ENCODE measurements around the gene FKBP5. TPM values are rescaled to one million over a fixed set of nuclear protein-coding genes. Genes with fewer than 3 reads are reported as not detected.

FKBP5 gene
- total RNA-seq: 35.2 and 131 TPM in 2 replicates

GRCh38 chr6:35688605-35689322 lies at the start of gene FKBP5:
Gene FKBP5, minus strand, starts transcription at chr6:35688915. Its CDS starts 46,091 bp downstream, at chr6:35642824.

GRCh38 chr6:35736982-35737412 lies 48.3 kb upstream of the FKBP5 start, which contains the start of gene ARMC12:
Gene ARMC12, plus strand, starts transcription at chr6:35737032. Its CDS starts 77 bp downstream, at chr6:35737109.

Other genes with a start within 250 kb of the FKBP5 start
- gene FANCE, start 236.6 kb downstream of the FKBP5 start, total RNA-seq: 49.6 and 52.0 TPM in 2 replicates
- 1,534 and 1,863 TPM in 2 replicates for gene RPL10A, start 220.5 kb downstream of the FKBP5 start, total RNA-seq
- 6.5 and 18.9 TPM in 2 replicates for gene TEAD3, start 191.8 kb downstream of the FKBP5 start, total RNA-seq
- not detected in 2 replicates for gene TULP1, start 176.0 kb downstream of the FKBP5 start, total RNA-seq
- 0.57 and 1.0 TPM in 2 replicates for gene ARMC12, start 48.1 kb upstream of the FKBP5 start, total RNA-seq
- not detected in 2 replicates for gene CLPSL2, start 87.7 kb upstream of the FKBP5 start, total RNA-seq
- not detected in 2 replicates for gene CLPSL1, start 92.1 kb upstream of the FKBP5 start, total RNA-seq
- gene CLPS, start 108.4 kb upstream of the FKBP5 start, total RNA-seq: not detected in 2 replicates
- gene LHFPL5, start 116.4 kb upstream of the FKBP5 start, total RNA-seq: 0.07 TPM in 1 of 2 replicates, not detected in the other
- gene SRPK1, start 232.2 kb upstream of the FKBP5 start, total RNA-seq: 77.9 and 108 TPM in 2 replicates